ENCODE results near the gene PSMD3. TPM values are rescaled to one million over a fixed set of nuclear protein-coding genes. Genes with fewer than 3 reads are reported as not detected.

The PSMD3 gene
- total and polyA plus RNA-seq, 4 donors = 30.7 to 80.7 (median 66.3) TPM

DNA sequence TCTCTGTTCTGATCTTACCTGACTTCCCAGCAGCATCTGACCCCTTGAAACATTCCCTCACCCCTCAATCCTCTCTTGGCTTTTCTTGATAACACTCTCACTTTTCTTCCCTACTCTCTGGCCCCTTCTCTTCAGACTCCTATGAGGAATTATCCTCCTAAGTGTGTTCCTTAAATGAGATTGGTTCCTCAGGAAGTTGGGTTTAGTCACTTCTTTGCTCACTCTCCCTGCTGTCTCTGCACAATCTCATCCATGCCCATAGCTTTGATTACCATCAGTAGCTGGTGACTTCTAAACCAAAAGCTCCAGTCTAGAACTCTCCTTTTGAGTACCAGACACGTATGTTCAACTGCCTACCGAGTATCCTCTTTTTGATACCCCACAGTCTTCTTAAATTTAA, 60.6 kb downstream of the PSMD3 start:
- 95% methylated on average over 2 of the region's 2 CpGs for WGBS
- peaks cover 2 to 4% (median 3%) of the 10 kb centered on the region in 4 donors for H3K36me3 ChIP-seq (ENCODE audit: control insufficient read depth in 4 of 4, insufficient read depth in 3 of 4, low read depth in 1 of 4, low read length in 3 of 4)

More for the DNA sequence above, 60.6 kb downstream of the PSMD3 start:
- TF ChIP-seq, protein P1, sequence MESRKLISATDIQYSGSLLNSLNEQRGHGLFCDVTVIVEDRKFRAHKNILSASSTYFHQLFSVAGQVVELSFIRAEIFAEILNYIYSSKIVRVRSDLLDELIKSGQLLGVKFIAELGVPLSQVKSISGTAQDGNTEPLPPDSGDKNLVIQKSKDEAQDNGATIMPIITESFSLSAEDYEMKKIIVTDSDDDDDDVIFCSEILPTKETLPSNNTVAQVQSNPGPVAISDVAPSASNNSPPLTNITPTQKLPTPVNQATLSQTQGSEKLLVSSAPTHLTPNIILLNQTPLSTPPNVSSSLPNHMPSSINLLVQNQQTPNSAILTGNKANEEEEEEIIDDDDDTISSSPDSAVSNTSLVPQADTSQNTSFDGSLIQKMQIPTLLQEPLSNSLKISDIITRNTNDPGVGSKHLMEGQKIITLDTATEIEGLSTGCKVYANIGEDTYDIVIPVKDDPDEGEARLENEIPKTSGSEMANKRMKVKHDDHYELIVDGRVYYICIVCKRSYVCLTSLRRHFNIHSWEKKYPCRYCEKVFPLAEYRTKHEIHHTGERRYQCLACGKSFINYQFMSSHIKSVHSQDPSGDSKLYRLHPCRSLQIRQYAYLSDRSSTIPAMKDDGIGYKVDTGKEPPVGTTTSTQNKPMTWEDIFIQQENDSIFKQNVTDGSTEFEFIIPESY (IDR thresholded peaks at IDR 0.05) = no peak
- TF ChIP-seq EGR1 (IDR thresholded peaks at IDR 0.05; ENCODE audit: low read depth in 2 of 2) = no peak
- TF ChIP-seq REST (IDR thresholded peaks at IDR 0.05) = no peak
- no peak overlapping the region for H3K27ac ChIP-seq (ENCODE audit: low read depth in 1 of 2, low read length in 2 of 2)
- peaks cover 2 to 9% (median 4%) of the 10 kb centered on the region in 4 donors for H3K4me1 ChIP-seq (ENCODE audit: control insufficient read depth in 4 of 4, insufficient read depth in 4 of 4, low read length in 3 of 4)
- H3K9me3 ChIP-seq (ENCODE audit: control insufficient read depth in 4 of 4, low read length in 3 of 4) = no peaks in the 10 kb centered on the region
- no peak overlapping the region for H3K9ac ChIP-seq (ENCODE audit: low read depth in 1 of 2, low read length in 2 of 2)
- H3K4me3 ChIP-seq (ENCODE audit: low read depth in 1 of 3, low read length in 3 of 3) = no peak overlapping the region
- no peak for DNase-seq (ENCODE audit: low spot score)
- H3K27me3 ChIP-seq (ENCODE audit: control insufficient read depth in 4 of 4, insufficient read depth in 4 of 4, low read length in 3 of 4) = no peaks in the 10 kb centered on the region

Small RNA genes lying within 50 kb of the gene (small RNA-seq; reads per million reads assigned to genes)
- gene SNORD124 = 500 reads per million, percentile 99 among the genes with 10 or more reads in this experiment

Other genes starting within 250 kb of the PSMD3 start
- gene GRB7, start 242.9 kb upstream of the PSMD3 start, total RNA-seq = 1 to 10 TPM; 1.9 to 3.0 TPM
- gene GRB7, start 242.9 kb upstream of the PSMD3 start, polyA plus RNA-seq = 1 to 10 TPM; 1.9 to 6.8 TPM
- gene IKZF3, start 116.5 kb upstream of the PSMD3 start, total RNA-seq = 1 to 10 TPM; 1.3 to 2.3 TPM
- gene IKZF3, start 116.5 kb upstream of the PSMD3 start, polyA plus RNA-seq = under 1 TPM; 0.32 to 0.36 TPM
- not detected for gene ZPBP2, start 112.6 kb upstream of the PSMD3 start, total RNA-seq
- not detected for gene ZPBP2, start 112.6 kb upstream of the PSMD3 start, polyA plus RNA-seq
- 10 to 100 TPM; 10.3 to 35.1 TPM for gene GSDMB, start 62.2 kb upstream of the PSMD3 start, total RNA-seq
- 1 to 10 TPM; 4.2 to 7.9 TPM for gene GSDMB, start 62.2 kb upstream of the PSMD3 start, polyA plus RNA-seq
- 100 to 1,000 TPM; 138 to 141 TPM for gene ORMDL3, start 53.2 kb upstream of the PSMD3 start, total RNA-seq
- 100 to 1,000 TPM in 1 of 2 donors, 10 to 100 TPM in 1; 71.0 to 112 TPM for gene ORMDL3, start 53.2 kb upstream of the PSMD3 start, polyA plus RNA-seq
- gene LRRC3C, start 53.1 kb upstream of the PSMD3 start, total RNA-seq = under 1 TPM in 1 of 2 donors, not detected in 1; 0.17 TPM
- gene LRRC3C, start 53.1 kb upstream of the PSMD3 start, polyA plus RNA-seq = under 1 TPM; 0.08 to 0.24 TPM
- gene GSDMA, start 17.8 kb upstream of the PSMD3 start, total RNA-seq = under 1 TPM; 0.08 to 0.23 TPM
- gene GSDMA, start 17.8 kb upstream of the PSMD3 start, polyA plus RNA-seq = under 1 TPM; 0.06 to 0.18 TPM
- gene CSF3, start 34.6 kb downstream of the PSMD3 start, total RNA-seq = not detected
- gene CSF3, start 34.6 kb downstream of the PSMD3 start, polyA plus RNA-seq = not detected
- gene MED24, start 73.6 kb downstream of the PSMD3 start, total RNA-seq = 10 to 100 TPM; 31.0 to 37.1 TPM
- gene MED24, start 73.6 kb downstream of the PSMD3 start, polyA plus RNA-seq = 10 to 100 TPM; 19.2 to 27.2 TPM
- 10 to 100 TPM in 1 of 2 donors, 1 to 10 TPM in 1; 8.5 to 10.3 TPM for gene THRA, start 82.2 kb downstream of the PSMD3 start, total RNA-seq
- 1 to 10 TPM; 3.2 to 6.3 TPM for gene THRA, start 82.2 kb downstream of the PSMD3 start, polyA plus RNA-seq
- 1 to 10 TPM in 1 of 2 donors, under 1 TPM in 1; 0.84 to 2.3 TPM for gene NR1D1, start 119.8 kb downstream of the PSMD3 start, total RNA-seq
- gene NR1D1, start 119.8 kb downstream of the PSMD3 start, polyA plus RNA-seq = 10 to 100 TPM in 1 of 2 donors, 1 to 10 TPM in 1; 8.8 to 13.7 TPM
- 10 to 100 TPM; 24.0 to 43.7 TPM for gene MSL1, start 141.2 kb downstream of the PSMD3 start, total RNA-seq
- gene MSL1, start 141.2 kb downstream of the PSMD3 start, polyA plus RNA-seq = 10 to 100 TPM in 1 of 2 donors, 1 to 10 TPM in 1; 7.9 to 23.1 TPM
- 10 to 100 TPM; 17.1 to 17.9 TPM for gene CASC3, start 159.7 kb downstream of the PSMD3 start, total RNA-seq
- 10 to 100 TPM; 11.4 to 12.9 TPM for gene CASC3, start 159.7 kb downstream of the PSMD3 start, polyA plus RNA-seq
- gene RAPGEFL1, start 196.7 kb downstream of the PSMD3 start, total RNA-seq = 1 to 10 TPM; 1.9 to 3.2 TPM
- under 1 TPM; 0.82 to 0.98 TPM for gene RAPGEFL1, start 196.7 kb downstream of the PSMD3 start, polyA plus RNA-seq
- gene WIPF2, start 238.5 kb downstream of the PSMD3 start, total RNA-seq = 1 to 10 TPM; 4.9 to 5.6 TPM
- gene WIPF2, start 238.5 kb downstream of the PSMD3 start, polyA plus RNA-seq = 1 to 10 TPM; 4.4 to 5.6 TPM